ENCODE measurements around the gene SSH3. TPM values are rescaled to one million over a fixed set of nuclear protein-coding genes. Genes with fewer than 3 reads are reported as not detected.

Gene SSH3
- total RNA-seq, 1 experiment from 2014 or later: 5.5 TPM

DNA sequence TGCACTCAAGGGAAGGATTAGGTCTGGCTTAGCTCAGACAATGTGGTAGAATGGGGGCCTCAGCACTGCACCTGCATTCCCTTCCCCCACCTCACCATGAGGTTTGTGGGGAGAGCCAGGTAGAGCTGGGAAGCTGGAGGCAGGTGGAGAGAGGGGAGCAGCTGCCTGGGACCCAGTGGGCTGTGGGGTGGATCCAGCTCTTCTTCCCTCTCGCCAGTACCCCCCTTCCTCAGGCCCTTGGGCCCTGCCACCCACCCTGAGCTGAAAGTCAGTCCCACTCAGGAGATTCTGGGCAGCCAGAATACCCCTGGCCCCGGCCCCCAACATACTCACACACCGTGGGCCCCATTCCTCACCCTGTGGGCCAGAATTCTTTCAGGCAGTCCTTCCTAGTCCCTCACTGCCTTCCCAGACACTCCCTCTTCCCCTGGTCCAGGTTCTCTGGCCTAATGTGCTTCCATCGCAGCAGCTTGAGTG lies 53.1 kb downstream of the SSH3 start:
- Histone ChIP-seq H3K9me3 (ENCODE audit: low read depth, low read length, poor library complexity, severe bottlenecking) (no peaks in the 10 kb centered on the region), H3K4me1 (ENCODE audit: insufficient read depth, low read length, poor library complexity, severe bottlenecking) (peaks cover 24% of the 10 kb centered on the region), H3K27ac (ENCODE audit: low read depth, low read length, poor library complexity, severe bottlenecking) (no peak overlapping the region), H3K4me3 (ENCODE audit: low read depth, low read length, poor library complexity, severe bottlenecking) (no peak overlapping the region), H3K27me3 (replicated peaks; ENCODE audit: insufficient read depth, low read depth, low read length, poor library complexity) (no peaks in the 10 kb centered on the region), H3K36me3 (ENCODE audit: insufficient read depth, low read length, poor library complexity, severe bottlenecking) (no peaks in the 10 kb centered on the region)
- no TSS peak for BruUV-seq (replicated peaks)
- CTCF ChIA-PET: interaction anchor here (0.7 to 3.4 kb wide), 3 partner anchors 9 to 25 kb away, joined by 3 to 62 read pairs (median 7); no protein-coding TSS in a partner anchor
- no peak for DNase-seq (ENCODE audit: low spot score)
- no peak for TF ChIP-seq EZH2 (IDR thresholded peaks at IDR 0.05; ENCODE audit: borderline replicate concordance, low read depth, low read length, poor library complexity, severe bottlenecking)
- TF ChIP-seq, protein P1, sequence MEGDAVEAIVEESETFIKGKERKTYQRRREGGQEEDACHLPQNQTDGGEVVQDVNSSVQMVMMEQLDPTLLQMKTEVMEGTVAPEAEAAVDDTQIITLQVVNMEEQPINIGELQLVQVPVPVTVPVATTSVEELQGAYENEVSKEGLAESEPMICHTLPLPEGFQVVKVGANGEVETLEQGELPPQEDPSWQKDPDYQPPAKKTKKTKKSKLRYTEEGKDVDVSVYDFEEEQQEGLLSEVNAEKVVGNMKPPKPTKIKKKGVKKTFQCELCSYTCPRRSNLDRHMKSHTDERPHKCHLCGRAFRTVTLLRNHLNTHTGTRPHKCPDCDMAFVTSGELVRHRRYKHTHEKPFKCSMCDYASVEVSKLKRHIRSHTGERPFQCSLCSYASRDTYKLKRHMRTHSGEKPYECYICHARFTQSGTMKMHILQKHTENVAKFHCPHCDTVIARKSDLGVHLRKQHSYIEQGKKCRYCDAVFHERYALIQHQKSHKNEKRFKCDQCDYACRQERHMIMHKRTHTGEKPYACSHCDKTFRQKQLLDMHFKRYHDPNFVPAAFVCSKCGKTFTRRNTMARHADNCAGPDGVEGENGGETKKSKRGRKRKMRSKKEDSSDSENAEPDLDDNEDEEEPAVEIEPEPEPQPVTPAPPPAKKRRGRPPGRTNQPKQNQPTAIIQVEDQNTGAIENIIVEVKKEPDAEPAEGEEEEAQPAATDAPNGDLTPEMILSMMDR (conservative IDR thresholded peaks at IDR 0.05; ENCODE audit: low read depth, low read length): no peak
- POLR2A ChIA-PET (ENCODE audit: low non-redundant PET): interaction anchor here (0.6 kb wide), 1 partner anchor 94 kb away, joined by 3 read pairs; no protein-coding TSS in a partner anchor
- intact Hi-C loops (cut with micrococcal nuclease; ENCODE audit: unreplicated experiment): no loop called here

DNA sequence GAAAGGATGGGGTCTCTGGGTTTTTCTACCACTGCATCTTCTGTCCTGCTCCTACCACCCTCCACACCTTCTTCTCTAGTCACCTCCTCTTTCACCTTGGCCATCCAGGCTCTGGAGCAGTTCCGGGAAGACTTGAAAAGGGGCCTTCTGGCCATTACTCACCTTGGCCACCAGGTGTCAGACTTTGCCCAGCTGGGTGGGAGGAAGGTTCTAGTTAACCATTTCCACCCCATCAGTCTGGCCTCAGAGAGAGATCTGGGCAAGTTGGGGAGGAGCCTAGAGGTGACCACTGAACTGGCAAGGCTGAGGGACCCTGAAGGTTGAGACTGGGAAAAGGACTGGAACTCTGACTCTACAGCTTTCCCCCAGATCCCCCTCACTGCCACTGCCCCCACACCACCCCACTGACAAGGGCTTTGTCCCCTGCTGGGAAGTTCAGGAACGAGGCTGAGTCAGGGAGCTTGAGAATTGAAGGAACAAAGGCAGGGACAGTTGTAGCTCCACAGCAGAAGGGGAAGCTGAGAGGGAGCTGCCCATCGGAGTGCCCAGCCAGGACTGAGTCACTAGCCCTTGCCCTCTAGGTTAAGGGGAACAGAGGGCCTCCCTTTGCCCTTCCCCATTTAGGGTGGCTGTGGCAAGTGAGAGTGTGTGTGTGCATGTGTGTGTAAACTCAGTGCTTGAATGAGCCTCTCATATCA lies 53.7 kb downstream of the SSH3 start:
- intact Hi-C loops (cut with micrococcal nuclease; ENCODE audit: unreplicated experiment): loop anchor here (1.0 kb wide), 1 partner anchor 25 kb away; no protein-coding TSS in a partner anchor
- no peaks in the 10 kb centered on the region for H3K27me3 ChIP-seq (replicated peaks; ENCODE audit: insufficient read depth, low read depth, low read length, poor library complexity)
- H3K27ac ChIP-seq (ENCODE audit: low read depth, low read length, poor library complexity, severe bottlenecking): no peak overlapping the region
- H3K36me3 ChIP-seq (ENCODE audit: insufficient read depth, low read length, poor library complexity, severe bottlenecking): no peaks in the 10 kb centered on the region
- peak; percentile 88 for DNase-seq (ENCODE audit: low spot score)
- CTCF ChIA-PET: interaction anchor here (0.5 to 3.4 kb wide), 7 partner anchors 10 to 226 kb away, joined by 3 to 62 read pairs (median 6); partner anchors contain the start of gene CLCF1
- H3K9me3 ChIP-seq (ENCODE audit: low read depth, low read length, poor library complexity, severe bottlenecking): no peaks in the 10 kb centered on the region
- peaks cover 21% of the 10 kb centered on the region for H3K4me1 ChIP-seq (ENCODE audit: insufficient read depth, low read length, poor library complexity, severe bottlenecking)
- no TSS peak for BruUV-seq (replicated peaks)
- H3K4me3 ChIP-seq (ENCODE audit: low read depth, low read length, poor library complexity, severe bottlenecking): no peak overlapping the region
- POLR2A ChIA-PET (ENCODE audit: low non-redundant PET): interaction anchor here (0.6 kb wide), 1 partner anchor 94 kb away, joined by 3 read pairs; no protein-coding TSS in a partner anchor
- no peak for TF ChIP-seq EZH2 (IDR thresholded peaks at IDR 0.05; ENCODE audit: borderline replicate concordance, low read depth, low read length, poor library complexity, severe bottlenecking)
- TF ChIP-seq, protein P1 (conservative IDR thresholded peaks at IDR 0.05; ENCODE audit: low read depth, low read length): peak; percentile 96

DNA sequence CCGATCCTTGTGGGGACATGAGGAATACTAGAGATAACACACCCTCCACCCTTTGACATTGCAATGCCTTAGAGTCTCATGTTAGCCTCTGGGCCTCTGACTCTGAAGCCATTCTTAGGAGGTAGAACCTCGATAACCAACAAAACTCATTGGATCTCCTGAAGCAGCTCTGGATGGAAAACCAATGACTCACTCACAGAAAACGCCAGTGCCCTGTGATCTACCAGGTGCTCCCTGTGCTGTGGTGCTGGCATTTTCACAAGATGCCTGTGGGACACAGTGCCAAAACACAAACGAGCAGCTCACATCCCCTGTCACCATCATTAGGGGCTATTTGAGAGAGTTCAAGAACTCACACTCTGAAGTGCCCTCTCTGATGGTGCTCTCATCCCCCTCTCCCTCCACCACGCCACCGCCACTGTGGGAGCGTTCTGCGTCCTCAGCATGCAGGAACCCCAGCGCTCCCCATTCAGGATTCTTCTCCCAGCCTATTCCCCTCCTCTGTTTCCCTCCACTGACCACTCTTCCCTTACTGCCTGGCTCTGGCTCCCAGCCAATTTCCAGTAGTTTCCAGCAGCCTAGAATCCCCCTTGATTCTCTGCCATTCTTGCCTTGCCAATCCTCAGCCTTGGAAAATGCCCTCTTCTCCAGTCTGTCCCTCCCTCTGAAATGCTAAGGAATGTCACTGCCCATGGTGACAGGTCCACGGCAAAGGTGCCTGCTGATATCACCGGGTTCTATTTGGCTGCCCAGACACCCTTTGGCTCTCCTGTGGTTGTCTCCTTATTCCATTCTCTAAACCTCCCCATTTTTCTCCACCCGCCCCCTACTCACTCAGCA lies 54.7 kb downstream of the SSH3 start:
- no TSS peak for BruUV-seq (replicated peaks)

More for the DNA sequence above, 54.7 kb downstream of the SSH3 start:
- CTCF ChIA-PET: interaction anchor here (0.5 to 3.4 kb wide), 3 partner anchors 13 to 44 kb away, joined by 3 to 62 read pairs (median 7); no protein-coding TSS in a partner anchor
- intact Hi-C loops (cut with micrococcal nuclease; ENCODE audit: unreplicated experiment): loop anchor here (1.0 kb wide), 1 partner anchor 24 kb away; no protein-coding TSS in a partner anchor
- Histone ChIP-seq H3K27ac (ENCODE audit: low read depth, low read length, poor library complexity, severe bottlenecking) (no peak overlapping the region), H3K4me3 (ENCODE audit: low read depth, low read length, poor library complexity, severe bottlenecking) (no peak overlapping the region), H3K4me1 (ENCODE audit: insufficient read depth, low read length, poor library complexity, severe bottlenecking) (peaks cover 16% of the 10 kb centered on the region), H3K36me3 (ENCODE audit: insufficient read depth, low read length, poor library complexity, severe bottlenecking) (no peaks in the 10 kb centered on the region), H3K9me3 (ENCODE audit: low read depth, low read length, poor library complexity, severe bottlenecking) (no peaks in the 10 kb centered on the region), H3K27me3 (replicated peaks; ENCODE audit: insufficient read depth, low read depth, low read length, poor library complexity) (no peaks in the 10 kb centered on the region)
- TF ChIP-seq EZH2 (IDR thresholded peaks at IDR 0.05; ENCODE audit: borderline replicate concordance, low read depth, low read length, poor library complexity, severe bottlenecking): no peak
- no peak for DNase-seq (ENCODE audit: low spot score)
- POLR2A ChIA-PET (ENCODE audit: low non-redundant PET): no interaction called here

Other genes with a start within 250 kb of the SSH3 start
- gene RHOD, start 246.7 kb upstream of the SSH3 start, total RNA-seq (2021): 0.83 and 0.88 TPM in 2 replicates
- gene KDM2A, start 184.3 kb upstream of the SSH3 start, total RNA-seq (2021): 105 and 121 TPM in 2 replicates
- 88.6 and 92.6 TPM in 2 replicates for gene GRK2, start 37.1 kb upstream of the SSH3 start, total RNA-seq (2021)
- 94.2 and 101 TPM in 2 replicates for gene ANKRD13D, start 14.2 kb upstream of the SSH3 start, total RNA-seq (2021)
- 13.2 and 14.3 TPM in 2 replicates for gene POLD4, start 50.0 kb downstream of the SSH3 start, total RNA-seq (2021)
- 0.69 and 0.87 TPM in 2 replicates for gene CLCF1, start 70.1 kb downstream of the SSH3 start, total RNA-seq (2021)
- gene RAD9A, start 88.5 kb downstream of the SSH3 start, total RNA-seq (2021): 43.0 and 55.0 TPM in 2 replicates
- 239 TPM in 2 replicates for gene PPP1CA, start 98.3 kb downstream of the SSH3 start, total RNA-seq (2021)
- not detected in 2 replicates for gene TBC1D10C, start 100.6 kb downstream of the SSH3 start, total RNA-seq (2021)
- gene CARNS1, start 112.1 kb downstream of the SSH3 start, total RNA-seq (2021): 0.13 and 0.28 TPM in 2 replicates
- gene RPS6KB2, start 125.0 kb downstream of the SSH3 start, total RNA-seq (2021): 58.8 and 65.0 TPM in 2 replicates
- 0.56 and 1.3 TPM in 2 replicates for gene PTPRCAP, start 134.2 kb downstream of the SSH3 start, total RNA-seq (2021)
- 92.5 and 96.6 TPM in 2 replicates for gene CORO1B, start 139.9 kb downstream of the SSH3 start, total RNA-seq (2021)
- gene GPR152, start 149.2 kb downstream of the SSH3 start, total RNA-seq (2021): not detected in 2 replicates
- not detected in 2 replicates for gene CABP4, start 151.8 kb downstream of the SSH3 start, total RNA-seq (2021)
- 36.0 and 40.3 TPM in 2 replicates for gene TMEM134, start 165.7 kb downstream of the SSH3 start, total RNA-seq (2021)
- gene AIP, start 179.5 kb downstream of the SSH3 start, total RNA-seq (2021): 66.0 and 77.9 TPM in 2 replicates
- gene PITPNM1, start 201.8 kb downstream of the SSH3 start, total RNA-seq (2021): 55.9 and 60.9 TPM in 2 replicates
- 48.1 and 51.3 TPM in 2 replicates for gene CDK2AP2, start 204.6 kb downstream of the SSH3 start, total RNA-seq (2021)
- not detected in 2 replicates for gene CABP2, start 219.9 kb downstream of the SSH3 start, total RNA-seq (2021)

Measured in A673 (cell line).